Vagina (tissue), 2 donors: ENCODE measurements around the gene ADGRB2. TPM values are rescaled to one million over a fixed set of nuclear protein-coding genes. Genes with fewer than 3 reads are reported as not detected.

ENCODE experiments used
- DNase-seq, 2 donors: peaks; one replicate each; pipeline ENCODE4 v3.0.0-alpha.2; 2017; ENCODE audit errors: extremely low spot score in 2 of 2
- H3K27ac ChIP-seq: fragments of 200-600 bp; sonication (generic); one replicate; pipeline ENCODE4 v1.5.1; 2019
- H3K27me3 ChIP-seq: fragments of 200-600 bp; sonication (generic); one replicate; pipeline ENCODE4 v1.5.1; 2019
- H3K36me3 ChIP-seq, 2 donors: fragments of 200-600 bp; sonication (generic); one replicate each; pipeline ENCODE4 v1.5.1; 2017 to 2019
- H3K4me1 ChIP-seq: fragments of 200-600 bp; sonication (generic); one replicate; pipeline ENCODE4 v1.5.1; 2019
- H3K4me3 ChIP-seq, 2 donors: fragments of 200-600 bp; sonication (generic); 1 replicate in 1 of 2; 2 replicates in 1 of 2; pipeline ENCODE4 v1.5.1; 2016 to 2019
- H3K9me3 ChIP-seq: fragments of 200-600 bp; sonication (generic); one replicate; pipeline ENCODE4 v1.5.1; 2019
- CTCF ChIP-seq, 3 experiments: fragments of 450-650 bp in 2 of 3; fragments of 200-600 bp in 1 of 3; sonication (generic) in 1 of 3; IDR thresholded peaks; one replicate each; pipeline ENCODE4 v1.5.1; 2017 to 2019; ENCODE audit warnings: antibody characterized with exemption in 3 of 3, mild to moderate bottlenecking in 2 of 3, moderate library complexity in 2 of 3
- POLR2A ChIP-seq, 2 donors: fragments of 450-650 bp; IDR thresholded peaks; one replicate each; pipeline ENCODE4 v1.6.1; 2017; ENCODE audit warnings: antibody characterized with exemption in 2 of 2, mild to moderate bottlenecking in 2 of 2, moderate library complexity in 2 of 2
- POLR2AphosphoS5 ChIP-seq, 2 donors: sonication (generic); formaldehyde crosslinking; IDR thresholded peaks; one replicate each; pipeline ENCODE4 v1.9.0; 2017; ENCODE audit warnings: antibody characterized with exemption in 2 of 2, mild to moderate bottlenecking in 2 of 2, low read depth in 1 of 2; ENCODE audit not compliant: insufficient read depth in 1 of 2
- intact Hi-C: fragments of 100-400 bp; cut with DNase I; formaldehyde crosslinking; loops from one replicate; pipeline ENCODE4 v1.15.1; 2023
- total RNA-seq: library from RNA; depleted of rRNA; stranded (reverse); fragments of >200 nt; gene quantifications from one replicate; pipeline ENCODE4 v1.2.3, GENCODE V29; 2016

Gene ADGRB2
- total RNA-seq, 1 donor from 2014 or later: 3.9 TPM

- Histone ChIP-seq H3K36me3 (no peaks in the 10 kb centered on the region), H3K27me3 (no peaks in the 10 kb centered on the region), H3K27ac (no peak overlapping the region), H3K4me1 (peaks cover 42% of the 10 kb centered on the region), H3K9me3 (no peaks in the 10 kb centered on the region), H3K4me3 (no peak overlapping the region)
- no peak for DNase-seq
- intact Hi-C loops: no loop called here
- TF ChIP-seq POLR2A (IDR thresholded peaks at IDR 0.05): no peak
Measured at GRCh38 chr1:31759298-31760023, 4.7 kb downstream of the ADGRB2 start.

GRCh38 chr1:31758823-31759222 is 5.3 kb downstream of the ADGRB2 start:
- H3K27ac ChIP-seq: no peak overlapping the region
- H3K9me3 ChIP-seq: no peaks in the 10 kb centered on the region
- H3K4me1 ChIP-seq: peaks cover 46% of the 10 kb centered on the region
- TF ChIP-seq CTCF (IDR thresholded peaks at IDR 0.05) (no peak), POLR2A (IDR thresholded peaks at IDR 0.05) (no peak), POLR2AphosphoS5 (IDR thresholded peaks at IDR 0.05; ENCODE audit: insufficient read depth in 1 of 2, low read depth in 1 of 2) (no peak)
- DNase-seq: no peak
- intact Hi-C loops: no loop called here
- no peaks in the 10 kb centered on the region for H3K36me3 ChIP-seq
- no peaks in the 10 kb centered on the region for H3K27me3 ChIP-seq
- H3K4me3 ChIP-seq: no peak overlapping the region

GRCh38 chr1:31757989-31758388 is 6.2 kb downstream of the ADGRB2 start:
- intact Hi-C loops: no loop called here
- Histone ChIP-seq H3K36me3 (no peaks in the 10 kb centered on the region), H3K9me3 (no peaks in the 10 kb centered on the region), H3K27me3 (no peaks in the 10 kb centered on the region), H3K27ac (no peak overlapping the region), H3K4me1 (peaks cover 42% of the 10 kb centered on the region), H3K4me3 (no peak overlapping the region)
- no peak for DNase-seq
- TF ChIP-seq POLR2A (IDR thresholded peaks at IDR 0.05): no peak
- no peak for TF ChIP-seq POLR2AphosphoS5 (IDR thresholded peaks at IDR 0.05; ENCODE audit: insufficient read depth in 1 of 2, low read depth in 1 of 2)
- no peak for TF ChIP-seq CTCF (IDR thresholded peaks at IDR 0.05)

GRCh38 chr1:31757204-31757679 is 6.9 kb downstream of the ADGRB2 start:
- TF ChIP-seq POLR2A (IDR thresholded peaks at IDR 0.05) (no peak), POLR2AphosphoS5 (IDR thresholded peaks at IDR 0.05; ENCODE audit: insufficient read depth in 1 of 2, low read depth in 1 of 2) (no peak), CTCF (IDR thresholded peaks at IDR 0.05) (no peak)
- intact Hi-C loops: no loop called here
- Histone ChIP-seq H3K27ac (no peak overlapping the region), H3K4me3 (no peak overlapping the region), H3K36me3 (no peaks in the 10 kb centered on the region), H3K9me3 (no peaks in the 10 kb centered on the region), H3K27me3 (no peaks in the 10 kb centered on the region), H3K4me1 (peaks cover 34% of the 10 kb centered on the region)
- DNase-seq: no peak

GRCh38 chr1:31756578-31756977 is 7.6 kb downstream of the ADGRB2 start:
- DNase-seq: no peak
- no peaks in the 10 kb centered on the region for H3K27me3 ChIP-seq
- TF ChIP-seq CTCF (IDR thresholded peaks at IDR 0.05) (no peak), POLR2AphosphoS5 (IDR thresholded peaks at IDR 0.05; ENCODE audit: insufficient read depth in 1 of 2, low read depth in 1 of 2) (no peak), POLR2A (IDR thresholded peaks at IDR 0.05) (no peak)

More at GRCh38 chr1:31756578-31756977, 7.6 kb downstream of the ADGRB2 start:
- Histone ChIP-seq H3K4me3 (no peak overlapping the region), H3K4me1 (peaks cover 29% of the 10 kb centered on the region), H3K9me3 (no peaks in the 10 kb centered on the region), H3K36me3 (no peaks in the 10 kb centered on the region), H3K27ac (no peak overlapping the region)
- intact Hi-C loops: no loop called here
